ENCODE results near the gene FAM163A.
"Not testable (repeated sequence)": the region's sequence is repeated elsewhere in the genome, so short reads cannot be mapped to it uniquely, and the experiment has no call there.

Gene FAM163A

GRCh38 chr1:179816196-179816960 is 73.3 kb downstream of the FAM163A start:
- no peak for DNase-seq (ENCODE audit: low spot score)

GRCh38 chr1:179817056-179817455 is 74.0 kb downstream of the FAM163A start:
- no peak for DNase-seq (ENCODE audit: low spot score)

- DNase-seq (ENCODE audit: low spot score) = no peak
Observed at GRCh38 chr1:179817789-179818188, 74.7 kb downstream of the FAM163A start.

- no peak for DNase-seq (ENCODE audit: low spot score)
Observed at GRCh38 chr1:179818260-179818659, 75.2 kb downstream of the FAM163A start.

GRCh38 chr1:179818743-179819173 is 75.7 kb downstream of the FAM163A start:
- no peak for DNase-seq (ENCODE audit: low spot score)

GRCh38 chr1:179820226-179820970 is 77.3 kb downstream of the FAM163A start:
- DNase-seq (ENCODE audit: low spot score) = no peak

- no peak for DNase-seq (ENCODE audit: low spot score)
Observed at GRCh38 chr1:179821524-179821923, 78.4 kb downstream of the FAM163A start.

- DNase-seq (ENCODE audit: low spot score) = no peak
Observed at GRCh38 chr1:179822065-179822464, 79.0 kb downstream of the FAM163A start.

- no peak for DNase-seq (ENCODE audit: low spot score)
Observed at GRCh38 chr1:179823693-179824092, 80.6 kb downstream of the FAM163A start.

GRCh38 chr1:179824265-179824664 is 81.2 kb downstream of the FAM163A start:
- DNase-seq (ENCODE audit: low spot score) = no peak

GRCh38 chr1:179825206-179825605 is 82.1 kb downstream of the FAM163A start:
- DNase-seq (ENCODE audit: low spot score) = no peak

- DNase-seq (ENCODE audit: low spot score) = no peak
Observed at GRCh38 chr1:179825798-179826460, 82.8 kb downstream of the FAM163A start.

- DNase-seq (ENCODE audit: low spot score) = no peak
Observed at GRCh38 chr1:179826626-179827280, 83.7 kb downstream of the FAM163A start.

GRCh38 chr1:179828554-179829110 is 85.5 kb downstream of the FAM163A start:
- no peak for DNase-seq (ENCODE audit: low spot score)

- DNase-seq (ENCODE audit: low spot score) = no peak
Observed at GRCh38 chr1:179831225-179831624, 88.1 kb downstream of the FAM163A start.

- no peak for DNase-seq (ENCODE audit: low spot score)
Observed at GRCh38 chr1:179831852-179832699, 89.0 kb downstream of the FAM163A start.

GRCh38 chr1:179836686-179837445 is 93.8 kb downstream of the FAM163A start:
- not testable (repeated sequence) for DNase-seq (ENCODE audit: low spot score)

GRCh38 chr1:179840107-179840506 is 97.0 kb downstream of the FAM163A start:
- DNase-seq (ENCODE audit: low spot score) = no peak

GRCh38 chr1:179848233-179848632 is 105.1 kb downstream of the FAM163A start:
- DNase-seq (ENCODE audit: low spot score) = no peak

GRCh38 chr1:179853102-179853501 is 110.0 kb downstream of the FAM163A start:
- DNase-seq (ENCODE audit: low spot score) = no peak
